ENCODE measurements around the gene IKBIP. TPM values are rescaled to one million over a fixed set of nuclear protein-coding genes. Genes with fewer than 3 reads are reported as not detected.
"Not testable (repeated sequence)": the region's sequence is repeated elsewhere in the genome, so short reads cannot be mapped to it uniquely, and the experiment has no call there.

Gene IKBIP
- polyA plus RNA-seq, 3 donors = 3.4 to 19.6 (median 11.8) TPM

DNA sequence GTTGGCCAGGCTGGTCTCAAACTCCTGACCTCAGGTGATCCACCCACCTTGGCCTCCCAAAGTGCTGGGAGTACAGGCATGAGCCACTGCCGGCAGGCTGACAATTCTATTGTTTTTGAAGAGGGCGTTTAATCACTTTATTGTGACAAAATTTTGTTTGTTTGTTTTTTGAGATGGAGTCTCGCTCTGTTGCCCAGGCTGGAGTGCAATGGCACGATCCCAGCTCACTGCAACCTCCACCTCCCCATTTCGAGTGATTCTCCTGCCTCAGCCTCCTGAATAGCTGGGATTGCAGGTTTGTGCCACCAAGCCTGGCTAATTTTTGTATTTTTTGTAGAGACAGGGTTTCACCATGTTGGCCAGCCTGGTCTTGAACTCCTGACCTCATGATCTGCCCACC is 1.8 kb downstream of the IKBIP start:
- WGBS, 3 donors = 96% methylated on average over 5 of the region's 5 CpGs
- not testable (repeated sequence) for H3K27ac ChIP-seq (ENCODE audit: low read depth, low read length)

DNA sequence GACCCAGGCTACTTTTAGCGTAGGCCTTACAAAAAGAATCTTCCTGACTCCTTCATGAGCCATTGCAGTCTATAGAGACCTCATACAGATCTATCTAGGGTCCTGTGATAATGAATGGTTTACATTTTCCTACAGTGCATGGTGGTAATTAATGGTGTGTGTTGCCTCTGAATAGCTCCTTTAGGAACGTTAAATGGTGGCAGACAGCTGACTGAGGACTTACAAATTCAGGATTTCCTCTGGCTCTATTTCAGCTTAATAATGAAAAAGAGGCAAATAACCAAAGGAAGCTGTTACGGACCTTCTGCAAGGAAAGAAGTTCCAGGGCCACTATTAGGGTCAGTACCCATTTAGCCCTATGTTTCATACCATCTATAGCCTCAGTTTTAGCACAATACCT is 5.1 kb downstream of the IKBIP start:
- WGBS, 3 donors = 59 to 82% (median 62%) methylated on average over 3 of the region's 3 CpGs
- H3K27ac ChIP-seq (ENCODE audit: low read depth, low read length) = no peak overlapping the region

DNA sequence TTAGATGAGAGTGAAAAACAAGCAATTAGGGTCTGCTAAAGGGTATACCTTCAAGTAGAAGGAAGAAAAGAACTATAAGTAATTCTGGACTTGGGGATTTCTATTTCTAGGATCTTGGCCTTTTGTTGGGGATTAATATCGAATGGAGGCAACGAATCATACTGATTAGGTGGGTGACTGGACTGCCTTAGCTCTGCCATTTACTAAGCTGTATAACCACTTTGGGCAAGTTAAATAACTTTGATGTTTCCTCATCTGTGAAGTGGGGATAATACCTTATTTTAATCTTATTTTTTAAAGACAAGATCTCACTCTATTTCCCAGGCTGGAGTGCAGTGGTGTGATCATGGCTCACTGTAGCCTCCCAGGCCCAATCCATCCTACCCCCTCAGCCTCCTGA is 6.6 kb downstream of the IKBIP start:
- no peak overlapping the region for H3K27ac ChIP-seq (ENCODE audit: low read depth, low read length)
- WGBS, 3 donors = 95 to 100% (median 97%) methylated on average over 2 of the region's 2 CpGs

DNA sequence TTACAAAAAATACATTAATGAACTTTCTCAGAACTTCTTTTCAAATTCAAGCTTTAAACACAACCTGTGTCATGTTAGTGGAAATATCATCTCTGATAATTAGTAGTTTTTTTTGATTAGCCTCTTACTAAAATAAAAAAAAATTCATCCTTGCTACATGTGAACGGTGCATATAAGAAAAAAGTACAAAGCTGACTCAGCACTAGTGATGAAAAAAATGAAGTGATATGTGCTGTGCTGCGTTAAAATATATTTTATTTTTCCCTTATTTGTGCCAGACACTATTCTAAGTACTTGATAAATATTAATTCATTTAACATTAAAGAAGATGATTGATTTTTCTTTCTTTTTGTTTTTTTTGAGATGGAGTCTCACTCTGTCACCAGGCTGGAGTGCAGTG is 7.5 kb downstream of the IKBIP start:
- 70 to 87% (median 70%) methylated on average over 2 of the region's 2 CpGs for WGBS, 3 donors
- no peak overlapping the region for H3K27ac ChIP-seq (ENCODE audit: low read depth, low read length)

DNA sequence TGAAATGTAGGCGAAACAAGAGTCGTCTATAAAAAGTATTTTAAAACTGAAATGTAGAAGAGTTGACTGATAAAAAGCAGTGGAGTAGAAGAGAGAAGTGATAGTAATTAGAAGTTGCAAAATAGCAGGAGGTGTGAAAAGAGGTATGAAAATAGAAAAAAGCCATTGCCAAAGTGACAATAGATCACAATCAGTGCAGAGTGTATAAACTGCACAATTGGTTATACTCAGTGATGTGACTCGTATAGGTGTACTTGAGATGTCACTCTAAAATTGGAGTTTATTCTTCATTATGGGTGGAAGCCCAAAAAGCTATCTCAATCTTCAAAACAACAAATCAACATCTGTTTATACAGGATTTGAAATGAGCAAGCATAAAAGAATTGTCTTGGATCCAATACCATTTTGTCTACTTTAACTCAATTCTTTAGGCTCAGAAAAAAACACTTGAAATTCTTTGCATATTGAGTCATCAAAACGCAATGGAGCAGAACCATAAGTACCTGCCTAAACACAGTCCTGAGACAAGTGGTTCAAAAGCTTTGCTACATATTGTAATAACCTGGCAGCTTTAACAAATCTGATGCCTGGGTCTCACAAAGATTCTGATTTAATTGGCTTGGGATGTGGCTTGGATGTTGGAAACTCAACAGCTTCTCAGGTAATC is 8.8 kb downstream of the IKBIP start:
- H3K27ac ChIP-seq (ENCODE audit: low read depth, low read length) = no peak overlapping the region
- WGBS, 3 donors = 85 to 90% (median 87%) methylated on average over 4 of the region's 4 CpGs

DNA sequence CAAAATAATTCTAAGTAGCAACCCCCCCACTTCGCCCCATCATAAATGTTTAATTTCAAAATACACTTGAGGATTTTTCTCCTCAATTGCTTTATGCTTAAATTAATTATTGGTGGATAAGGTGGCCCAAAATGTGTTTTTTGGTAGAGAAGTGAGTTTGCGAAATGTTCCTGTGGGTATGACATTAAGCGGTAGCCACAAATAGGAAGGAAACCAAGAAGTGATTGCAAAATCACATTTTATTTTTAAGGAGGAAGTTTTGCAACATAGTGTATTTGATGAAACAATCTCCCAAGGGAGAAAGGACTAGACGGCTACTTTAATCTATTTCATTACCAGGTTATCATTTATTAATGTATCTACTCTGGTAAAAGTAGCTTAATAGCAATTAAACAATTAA is 25.6 kb downstream of the IKBIP start:
- 18 to 79% (median 26%) methylated on average over 4 of the region's 4 CpGs for WGBS, 3 donors
- H3K27ac ChIP-seq (ENCODE audit: low read depth, low read length) = no peak overlapping the region

DNA sequence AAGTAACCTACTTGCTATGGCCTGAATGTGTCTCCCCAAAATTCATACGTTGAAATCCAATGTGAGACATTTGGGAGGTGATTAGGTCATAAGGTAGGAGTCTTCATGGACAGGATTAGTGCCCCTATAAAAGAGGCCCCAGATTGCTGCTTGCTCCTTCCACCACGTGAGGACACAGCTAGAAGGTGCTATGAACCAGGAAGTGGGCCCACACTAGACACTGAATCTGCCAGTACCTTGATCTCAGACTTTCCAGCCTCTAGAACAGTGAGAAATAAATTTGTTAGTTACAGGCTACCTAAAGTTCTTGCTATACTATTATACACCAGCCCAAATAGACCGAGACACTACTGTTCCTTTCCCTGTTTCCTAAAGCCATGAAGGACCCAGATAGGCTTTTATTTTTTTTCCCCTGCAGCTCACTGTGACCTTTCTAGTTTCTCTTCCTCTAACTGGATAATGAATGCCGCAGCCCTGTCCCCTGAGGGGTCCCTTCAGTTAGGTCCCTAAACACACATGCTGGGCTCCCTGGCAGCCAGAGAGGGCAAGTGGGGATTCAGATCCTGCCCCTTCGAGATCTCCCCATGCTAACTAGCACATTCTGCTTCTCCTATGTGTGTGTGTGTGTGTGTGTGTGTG is 31.8 kb downstream of the IKBIP start:
- WGBS, 3 donors = 65 to 80% (median 70%) methylated on average over 5 of the region's 5 CpGs
- H3K27ac ChIP-seq (ENCODE audit: low read depth, low read length) = no peak overlapping the region

DNA sequence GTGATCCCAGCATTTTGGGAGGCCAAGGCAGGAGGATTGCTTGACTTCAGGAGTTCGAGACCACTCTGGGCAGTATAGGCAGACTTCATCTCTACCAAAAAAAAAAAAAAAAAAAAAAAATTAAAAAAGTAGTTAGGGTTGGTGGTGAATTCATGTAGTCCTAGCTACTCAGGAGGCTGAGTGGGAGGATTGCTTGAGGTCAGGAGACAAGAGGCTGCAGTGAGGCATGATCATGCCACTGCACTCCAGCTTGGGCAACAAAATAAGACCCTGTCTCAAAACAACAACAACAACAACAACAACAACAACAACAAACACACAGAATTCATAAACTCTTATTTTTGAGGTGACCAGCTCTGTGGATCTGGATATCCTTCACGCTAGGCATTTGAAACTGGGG is 34.0 kb downstream of the IKBIP start:
- no peak overlapping the region for H3K27ac ChIP-seq (ENCODE audit: low read depth, low read length)
- 93 to 100% (median 96%) methylated on average over 2 of the region's 2 CpGs for WGBS, 3 donors

DNA sequence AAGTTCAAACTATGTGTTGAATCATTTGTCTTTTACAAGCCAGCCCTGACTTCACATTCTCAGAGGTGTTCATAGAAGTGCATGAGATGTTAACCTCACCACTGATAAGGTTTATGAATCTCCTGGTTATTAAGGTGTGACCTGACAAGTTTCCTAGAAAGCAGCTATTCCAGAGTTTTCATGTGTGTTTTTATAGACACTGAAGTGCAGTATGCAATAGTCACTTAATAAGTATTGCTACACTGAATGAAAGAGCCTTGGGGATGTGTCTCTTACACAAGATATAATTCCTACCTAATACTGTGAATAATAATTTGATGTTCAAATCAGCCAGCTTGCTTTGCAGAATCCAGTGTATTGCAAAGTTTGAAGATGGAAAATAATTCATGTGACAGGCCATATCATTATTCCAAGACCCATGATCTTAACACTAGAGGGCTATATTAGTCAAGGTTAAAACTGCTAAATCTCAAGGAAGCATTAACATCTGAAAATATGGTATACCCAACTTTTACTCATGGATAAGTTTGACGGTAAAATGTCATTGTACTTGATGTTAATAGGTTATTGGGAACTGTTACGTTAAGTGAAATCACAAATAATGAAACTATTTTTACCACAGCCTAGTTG is 38.1 kb downstream of the IKBIP start:
- WGBS, 3 donors = 61 to 69% (median 67%) methylated on average over 2 of the region's 2 CpGs
- H3K27ac ChIP-seq (ENCODE audit: low read depth, low read length) = no peak overlapping the region

DNA sequence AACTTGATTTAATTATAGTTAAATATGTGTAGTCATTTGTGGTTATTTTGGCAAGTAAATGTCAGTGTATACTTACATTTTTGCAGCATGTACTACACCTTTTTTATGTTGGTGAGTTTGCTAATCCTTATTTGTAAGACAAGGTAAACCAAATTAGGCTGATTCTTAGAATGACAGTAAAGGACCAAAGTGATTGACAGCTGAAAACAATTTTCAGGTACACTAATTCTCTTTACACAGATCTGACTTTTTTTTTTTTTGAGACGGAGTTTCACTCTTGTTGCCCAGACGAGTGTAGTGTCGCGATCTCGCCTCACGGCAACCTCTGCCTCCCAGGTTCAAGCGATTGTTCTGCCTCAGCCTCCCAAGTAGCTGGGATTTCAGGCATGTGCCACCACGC is 42.7 kb downstream of the IKBIP start:
- no peak overlapping the region for H3K27ac ChIP-seq (ENCODE audit: low read depth, low read length)
- WGBS, 3 donors = 91 to 95% (median 93%) methylated on average over 8 of the region's 8 CpGs

DNA sequence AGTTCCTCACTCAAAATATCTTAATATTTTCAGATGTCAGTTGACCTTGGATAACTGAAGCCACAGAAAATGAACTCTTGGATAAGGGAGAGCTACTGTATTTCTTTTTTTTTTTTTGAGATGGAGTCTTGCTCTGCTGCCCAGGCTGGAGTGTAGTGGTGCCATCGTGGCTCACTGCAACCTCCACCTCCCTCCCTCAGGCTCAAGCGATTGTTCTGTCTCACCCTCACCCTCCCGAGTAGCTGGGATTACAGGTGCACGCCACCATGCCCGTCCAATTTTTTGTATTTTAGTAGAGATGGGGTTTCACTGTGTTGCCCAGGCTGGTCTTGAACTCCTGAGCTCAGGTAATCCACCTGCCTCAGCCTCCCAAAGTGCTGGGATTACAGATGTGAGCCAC is 47.3 kb downstream of the IKBIP start:
- WGBS, 3 donors = 88 to 94% (median 92%) methylated on average over 5 of the region's 5 CpGs
- H3K27ac ChIP-seq (ENCODE audit: low read depth, low read length) = not testable (repeated sequence)

DNA sequence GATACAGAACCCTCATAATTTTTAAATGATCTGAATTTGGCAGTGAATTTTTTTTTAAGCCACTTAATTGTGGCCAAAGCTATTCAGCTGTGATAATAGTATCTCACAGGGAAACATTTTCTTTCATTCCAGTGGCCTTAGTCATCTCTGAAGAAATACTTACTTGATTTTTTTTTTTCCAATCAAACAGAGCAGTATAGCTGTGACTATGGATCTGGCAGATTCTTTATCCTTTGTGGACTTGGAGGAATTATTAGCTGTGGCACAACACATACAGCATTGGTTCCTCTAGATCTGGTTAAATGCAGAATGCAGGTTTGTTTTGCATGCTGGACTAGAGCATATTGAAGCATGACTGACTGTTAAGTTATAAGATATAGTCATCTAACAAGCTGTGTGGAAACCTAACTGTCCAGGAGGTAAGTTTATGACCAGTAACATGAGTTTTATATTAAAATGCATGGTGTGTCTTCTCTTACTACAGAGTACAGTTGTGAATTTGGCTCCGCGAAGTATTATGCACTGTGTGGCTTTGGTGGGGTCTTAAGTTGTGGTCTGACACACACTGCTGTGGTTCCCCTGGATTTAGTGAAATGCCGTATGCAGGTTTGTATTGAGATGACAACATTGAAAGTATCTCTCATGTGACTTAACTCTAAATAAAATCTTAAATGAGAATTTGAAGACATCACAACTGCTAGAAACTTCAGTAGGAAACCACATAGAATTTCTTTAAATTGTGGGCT is 49.2 kb downstream of the IKBIP start:
- no peak overlapping the region for H3K27ac ChIP-seq (ENCODE audit: low read depth, low read length)
- 59 to 64% (median 62%) methylated on average over 3 of the region's 3 CpGs for WGBS, 3 donors

DNA sequence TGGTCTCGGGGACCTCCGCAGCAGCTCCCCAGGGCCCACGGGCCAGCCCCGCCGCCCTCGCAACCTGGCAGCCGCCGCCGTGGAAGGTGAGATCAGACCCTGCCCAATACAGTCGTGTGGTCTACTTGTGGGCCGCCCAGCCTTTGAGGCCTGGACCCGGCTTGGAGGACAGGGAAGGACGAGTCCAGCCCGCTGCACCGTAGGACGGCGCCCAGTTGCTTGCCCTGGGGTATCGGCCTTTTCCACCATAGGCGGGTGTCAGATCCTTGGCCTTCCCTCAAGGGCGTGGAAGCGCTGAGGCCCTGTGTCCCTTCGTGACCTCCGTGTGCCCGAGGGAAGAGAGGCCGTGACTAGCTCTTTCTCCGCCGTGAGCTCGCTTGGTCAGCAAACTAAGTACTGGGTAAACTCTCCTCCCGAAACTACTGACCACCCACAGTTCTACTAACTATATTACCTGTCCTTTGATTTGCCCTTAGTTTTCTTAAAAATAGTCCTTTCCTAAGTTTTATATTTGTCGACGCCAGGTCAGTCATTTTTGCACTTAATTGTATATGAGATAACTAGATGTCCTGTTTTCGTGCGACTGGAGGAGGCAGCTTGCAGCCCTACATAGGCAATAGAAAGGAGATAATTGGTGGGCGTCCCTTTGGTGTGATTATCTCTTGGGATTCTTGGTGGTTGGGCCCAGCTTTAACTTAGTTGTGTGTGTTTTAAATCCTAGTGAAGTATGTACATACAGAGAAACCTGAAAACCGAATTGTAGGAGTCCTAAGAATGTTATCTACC is 50.3 kb downstream of the IKBIP start:
- 0% methylated on average over 35 of the region's 35 CpGs for WGBS, 3 donors
- H3K27ac ChIP-seq (ENCODE audit: low read depth, low read length) = peak overlapping the region; percentile 99

DNA sequence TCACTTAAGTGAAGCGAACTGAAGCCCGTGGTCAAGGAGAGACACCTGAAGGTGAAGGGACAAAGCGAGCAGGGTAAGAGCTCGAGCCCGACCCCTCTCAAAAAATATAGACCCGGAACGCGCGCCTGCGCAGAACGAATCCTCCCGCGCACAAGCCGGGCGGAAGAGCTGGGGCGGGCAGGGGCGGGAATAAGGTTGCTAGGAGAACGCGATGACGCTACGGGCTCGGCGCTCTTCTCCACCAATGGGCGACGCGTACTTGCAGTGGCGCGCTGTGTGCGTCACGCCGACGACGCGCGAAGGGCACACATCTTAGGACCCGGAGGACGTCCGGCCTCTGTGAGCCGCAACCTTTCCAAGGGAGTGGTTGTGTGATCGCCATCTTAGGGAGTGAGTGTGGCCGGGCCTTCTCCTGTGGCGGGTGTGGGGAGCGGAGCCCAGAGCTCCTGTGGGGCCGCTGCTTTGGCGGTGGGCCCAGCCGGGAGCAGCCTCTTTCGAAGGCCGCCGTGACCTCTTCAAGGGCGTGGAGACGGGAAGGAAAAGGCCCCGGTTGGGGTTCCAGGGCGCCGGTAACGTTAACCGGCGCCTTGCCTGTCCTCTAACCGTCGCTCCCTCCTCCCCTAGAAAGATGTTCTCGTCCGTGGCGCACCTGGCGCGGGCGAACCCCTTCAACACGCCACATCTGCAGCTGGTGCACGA is 51.1 kb downstream of the IKBIP start, which contains the start of gene SLC25A3:
Gene SLC25A3, plus strand, starts transcription at position 336 of the 699 bp plus-strand sequence. Its CDS starts 293 bp downstream, at position 629.
- 0 to 1% (median 0%) methylated on average over 62 to 67 of the region's 67 CpGs for WGBS, 3 donors
- H3K27ac ChIP-seq (ENCODE audit: low read depth, low read length) = peak within 1 kb of the TSS; percentile 99

DNA sequence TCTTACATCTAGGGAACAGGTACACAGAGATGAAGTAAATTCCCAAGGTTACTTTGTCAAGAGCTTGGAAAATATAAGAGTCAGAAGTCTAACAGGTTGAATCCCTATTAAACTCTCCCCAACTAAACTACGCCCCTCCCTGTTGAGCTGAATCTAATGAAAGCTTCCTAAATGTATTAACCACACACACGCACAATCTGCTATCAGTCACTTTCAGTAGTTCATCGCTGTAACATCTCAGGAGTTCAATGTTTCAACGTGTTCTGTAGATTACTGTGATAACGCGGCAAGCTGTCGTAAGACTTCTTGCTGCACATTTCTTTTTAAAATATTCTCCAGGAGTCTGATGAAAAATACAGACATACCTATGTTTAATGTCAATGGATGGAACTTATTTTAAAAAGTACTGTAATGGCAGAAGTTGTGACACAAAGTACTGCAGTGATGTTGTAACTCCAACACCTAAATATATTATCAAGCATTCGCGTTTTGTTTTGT is 51.7 kb downstream of the IKBIP start:
- 21 to 38% (median 30%) methylated on average over 9 of the region's 9 CpGs for WGBS, 3 donors
- H3K27ac ChIP-seq (ENCODE audit: low read depth, low read length) = no peak overlapping the region

DNA sequence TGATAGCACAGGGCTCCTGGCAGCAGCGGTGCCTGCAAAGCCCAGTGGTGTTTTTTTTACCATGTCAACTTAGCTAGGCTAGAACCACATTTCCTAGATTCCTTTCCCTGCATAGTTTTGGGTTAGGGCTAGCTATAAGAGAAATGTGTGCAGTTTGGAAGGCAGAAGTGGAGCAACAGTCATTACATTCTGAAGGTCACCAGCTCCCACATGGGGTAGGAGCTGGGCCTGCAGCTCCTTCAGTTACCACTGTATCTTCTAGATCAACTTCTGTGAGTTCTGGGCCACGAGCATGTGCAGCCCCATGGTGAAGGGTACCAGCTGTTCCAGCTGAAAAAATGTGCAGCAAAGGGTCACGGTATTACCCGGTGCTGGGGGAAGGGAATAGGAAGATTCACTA is 53.4 kb downstream of the IKBIP start:
- 81 to 84% (median 83%) methylated on average over 4 of the region's 4 CpGs for WGBS, 3 donors
- H3K27ac ChIP-seq (ENCODE audit: low read depth, low read length) = no peak overlapping the region

DNA sequence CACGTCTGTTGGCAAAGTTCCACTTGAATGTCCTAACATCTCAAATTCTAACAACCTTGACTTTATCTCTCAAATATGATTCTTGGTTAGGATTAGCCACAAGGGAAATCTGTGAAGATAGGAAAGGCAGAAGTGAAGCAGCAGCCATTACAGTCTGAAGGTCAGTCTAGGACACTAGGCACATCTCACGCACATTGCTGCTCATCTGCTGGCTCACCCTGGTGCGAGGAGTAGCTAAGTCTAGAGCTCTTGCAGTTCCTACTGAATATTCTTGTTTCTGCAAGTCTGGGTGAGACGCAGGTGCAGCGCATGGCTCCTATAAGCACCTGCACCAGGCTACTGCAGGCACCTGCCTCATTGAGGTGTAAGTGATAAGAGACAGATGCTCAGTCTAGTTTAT is 57.5 kb downstream of the IKBIP start:
- 82 to 89% (median 82%) methylated on average over 5 of the region's 5 CpGs for WGBS, 3 donors
- H3K27ac ChIP-seq (ENCODE audit: low read depth, low read length) = no peak overlapping the region

DNA sequence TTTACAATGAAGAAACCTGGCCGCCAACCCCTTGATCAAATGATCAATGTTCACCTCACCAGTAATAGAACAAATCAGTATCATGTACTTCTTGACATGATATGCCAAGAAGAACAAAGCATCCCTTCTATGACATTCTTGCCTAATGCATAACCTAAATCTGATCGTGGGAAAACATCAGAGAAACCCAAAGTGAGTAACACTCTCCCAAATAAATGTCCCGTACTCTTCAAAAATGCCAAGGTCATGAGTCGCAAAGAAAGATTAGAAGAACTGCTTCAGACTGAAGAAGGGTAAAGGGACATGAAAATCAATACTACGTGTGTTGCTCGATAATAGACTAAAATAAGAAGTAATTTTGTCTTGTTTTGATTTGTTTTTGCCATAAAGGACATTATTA is 62.5 kb downstream of the IKBIP start:
- 51 to 94% (median 89%) methylated on average over 6 of the region's 6 CpGs for WGBS, 3 donors
- no peak overlapping the region for H3K27ac ChIP-seq (ENCODE audit: low read depth, low read length)

Data from adipose tissue (tissue), 3 donors.